OCI-LY1 (cell line): ENCODE measurements around the gene RIN3.

Experiments used
- H2AFZ ChIP-seq: fragments of 200-600 bp; sonication (generic), shearing (Covaris generic); 2 replicates; pipeline ENCODE4 v1.6.0; 2014; ENCODE audit warnings: antibody characterized with exemption, mild to moderate bottlenecking, low read length
- H3F3A ChIP-seq: fragments of 200-600 bp; sonication (generic), shearing (Covaris generic); 2 replicates; pipeline ENCODE4 v1.6.0; 2014; ENCODE audit warnings: mild to moderate bottlenecking, antibody characterized with exemption, low read length, moderate library complexity; ENCODE audit not compliant: insufficient read depth
- H3K27ac ChIP-seq: fragments of 200-600 bp; sonication (generic); 2 replicates; pipeline ENCODE4 v1.5.1; 2014; ENCODE audit warnings: low read length, mixed run types, mild to moderate bottlenecking, low read depth; ENCODE audit not compliant: poor library complexity, severe bottlenecking
- H3K27me3 ChIP-seq: fragments of 200-600 bp; sonication (generic); 2 replicates; pipeline ENCODE4 v1.6.0; 2014; ENCODE audit warnings: antibody characterized with exemption, mild to moderate bottlenecking, low read length, moderate library complexity; ENCODE audit not compliant: insufficient read depth
- H3K36me3 ChIP-seq: fragments of 200-600 bp; sonication (generic); 2 replicates; pipeline ENCODE4 v1.6.1; 2014; ENCODE audit warnings: mild to moderate bottlenecking, antibody characterized with exemption, low read length, moderate library complexity, mixed read lengths; ENCODE audit not compliant: insufficient read depth
- H3K4me1 ChIP-seq: fragments of 200-600 bp; sonication (generic); 2 replicates; pipeline ENCODE4 v1.5.1; 2014; ENCODE audit warnings: mild to moderate bottlenecking, low read length, moderate library complexity; ENCODE audit not compliant: insufficient read depth, severe bottlenecking
- H3K4me2 ChIP-seq: fragments of 200-600 bp; sonication (generic), shearing (Covaris generic); 2 replicates; pipeline ENCODE4 v1.6.1; 2014; ENCODE audit warnings: low read length
- H3K4me3 ChIP-seq: fragments of 200-600 bp; sonication (generic); 2 replicates; pipeline ENCODE4 v1.5.1; 2014; ENCODE audit warnings: low read length, low read depth, mild to moderate bottlenecking, mixed read lengths; ENCODE audit not compliant: poor library complexity, severe bottlenecking
- H3K79me2 ChIP-seq: fragments of 200-600 bp; shearing (Covaris generic); 2 replicates; pipeline ENCODE4 v1.6.1; 2016; ENCODE audit warnings: mixed run types, low read length, mixed read lengths; ENCODE audit not compliant: insufficient read depth
- H3K9ac ChIP-seq: fragments of 200-600 bp; sonication (generic), shearing (Covaris generic); 2 replicates; pipeline ENCODE4 v1.6.1; 2014; ENCODE audit warnings: mild to moderate bottlenecking, low read length, mixed read lengths
- H3K9me2 ChIP-seq: fragments of 200-600 bp; sonication (generic), shearing (Covaris generic); 2 replicates; pipeline ENCODE4 v1.6.1; 2014; ENCODE audit warnings: low read depth, mild to moderate bottlenecking, low read length, mixed read lengths
- H3K9me3 ChIP-seq: fragments of 200-600 bp; shearing (Covaris generic); 2 replicates; pipeline ENCODE4 v1.6.1; 2014; ENCODE audit warnings: low read length, mixed read lengths
- H4K20me1 ChIP-seq: fragments of 200-600 bp; sonication (generic), shearing (Covaris generic); 2 replicates; pipeline ENCODE4 v1.6.0; 2016; ENCODE audit warnings: mild to moderate bottlenecking, low read length; ENCODE audit not compliant: insufficient read depth
- CTCF ChIP-seq: fragments of 200-600 bp; sonication (generic), shearing (Covaris generic); IDR thresholded peaks from 2 replicates; pipeline ENCODE4 v1.5.1; 2017; ENCODE audit warnings: mild to moderate bottlenecking, antibody characterized with exemption, low read length, moderate library complexity, mixed read lengths
- EZH2 ChIP-seq: fragments of 200-600 bp; sonication (generic), shearing (Covaris generic); IDR thresholded peaks from 2 replicates; pipeline ENCODE4 v1.8.0; 2017; ENCODE audit warnings: borderline replicate concordance, mixed run types, mild to moderate bottlenecking, antibody characterized with exemption, low read length, moderate library complexity, mixed read lengths

RIN3 gene

GRCh38 chr14:92603309-92604242 is 90.0 kb downstream of the RIN3 start:
- no peak overlapping the region for H3K4me3 ChIP-seq
- H3K4me1 ChIP-seq, result no peaks in the 10 kb centered on the region
- no peak overlapping the region for H3K9ac ChIP-seq
- no peaks in the 10 kb centered on the region for H3F3A ChIP-seq
- no peaks in the 10 kb centered on the region for H3K9me2 ChIP-seq
- no peaks in the 10 kb centered on the region for H4K20me1 ChIP-seq
- no peaks in the 10 kb centered on the region; the same call in 1 of the 2 replicates for H3K27me3 ChIP-seq
- H3K79me2 ChIP-seq, result no peaks in the 10 kb centered on the region
- no peaks in the 10 kb centered on the region for H3K36me3 ChIP-seq
- no peak overlapping the region for H3K27ac ChIP-seq
- no peaks in the 10 kb centered on the region for H3K9me3 ChIP-seq
- TF ChIP-seq EZH2 (no peak), CTCF (no peak)
- H2AFZ ChIP-seq, result no peak overlapping the region
- H3K4me2 ChIP-seq, result no peak overlapping the region

GRCh38 chr14:92605274-92605940 is 91.8 kb downstream of the RIN3 start:
- Histone ChIP-seq H3K27me3 (no peaks in the 10 kb centered on the region; the same call in 1 of the 2 replicates), H4K20me1 (no peaks in the 10 kb centered on the region), H3F3A (no peaks in the 10 kb centered on the region), H3K9me3 (no peaks in the 10 kb centered on the region), H3K9me2 (no peaks in the 10 kb centered on the region), H2AFZ (no peak overlapping the region), H3K27ac (no peak overlapping the region), H3K4me3 (no peak overlapping the region), H3K79me2 (no peaks in the 10 kb centered on the region), H3K4me1 (no peaks in the 10 kb centered on the region), H3K4me2 (no peak overlapping the region), H3K36me3 (no peaks in the 10 kb centered on the region), H3K9ac (no peak overlapping the region)
- TF ChIP-seq EZH2 (no peak), CTCF (no peak)

GRCh38 chr14:92607251-92607650 is 93.7 kb downstream of the RIN3 start:
- TF ChIP-seq CTCF (no peak), EZH2 (no peak)

More at GRCh38 chr14:92607251-92607650, 93.7 kb downstream of the RIN3 start:
- Histone ChIP-seq H3K4me2 (no peak overlapping the region), H3K79me2 (no peaks in the 10 kb centered on the region), H3K36me3 (no peaks in the 10 kb centered on the region), H2AFZ (no peak overlapping the region), H3K9me3 (no peaks in the 10 kb centered on the region), H3K27me3 (no peaks in the 10 kb centered on the region; the same call in 1 of the 2 replicates), H3K27ac (no peak overlapping the region), H3F3A (no peaks in the 10 kb centered on the region), H3K4me1 (no peaks in the 10 kb centered on the region), H3K9me2 (no peaks in the 10 kb centered on the region), H4K20me1 (no peaks in the 10 kb centered on the region), H3K9ac (no peak overlapping the region), H3K4me3 (no peak overlapping the region)
